Measurements from ENCODE around the gene PPP2R1B. TPM values are rescaled to one million over a fixed set of nuclear protein-coding genes. Genes with fewer than 3 reads are reported as not detected.
"Not testable (repeated sequence)": the region's sequence is repeated elsewhere in the genome, so short reads cannot be mapped to it uniquely, and the experiment has no call there.

Gene PPP2R1B
- total RNA-seq, 1 donor from 2014 or later: 38.5 TPM

- H3K9me3 Mint-ChIP-seq (ENCODE audit: unreplicated experiment): no peaks in the 10 kb centered on the region
- no peak overlapping the region for H3K27ac Mint-ChIP-seq (ENCODE audit: unreplicated experiment)
- peaks cover 2% of the 10 kb centered on the region for H3K4me1 Mint-ChIP-seq (ENCODE audit: unreplicated experiment)
- H3K4me3 Mint-ChIP-seq (ENCODE audit: unreplicated experiment): no peak overlapping the region
- no peaks in the 10 kb centered on the region for H3K36me3 Mint-ChIP-seq (ENCODE audit: low read depth, unreplicated experiment)
- no peak for TF ChIP-seq CTCF (IDR thresholded peaks at IDR 0.05; ENCODE audit: unreplicated experiment)
- H3K27me3 Mint-ChIP-seq (ENCODE audit: unreplicated experiment): no peaks in the 10 kb centered on the region
- no peak for DNase-seq (ENCODE audit: low spot score)
Observed at GRCh38 chr11:111785886-111786412, 19.8 kb upstream of the PPP2R1B start.

GRCh38 chr11:111785076-111785475, 18.9 kb upstream of the PPP2R1B start:
- Mint-ChIP-seq H3K36me3 (ENCODE audit: low read depth, unreplicated experiment) (no peaks in the 10 kb centered on the region), H3K4me1 (ENCODE audit: unreplicated experiment) (peaks cover 2% of the 10 kb centered on the region), H3K27me3 (ENCODE audit: unreplicated experiment) (no peaks in the 10 kb centered on the region), H3K9me3 (ENCODE audit: unreplicated experiment) (no peaks in the 10 kb centered on the region), H3K4me3 (ENCODE audit: unreplicated experiment) (no peak overlapping the region), H3K27ac (ENCODE audit: unreplicated experiment) (no peak overlapping the region)
- TF ChIP-seq CTCF (IDR thresholded peaks at IDR 0.05; ENCODE audit: unreplicated experiment): no peak
- DNase-seq (ENCODE audit: low spot score): no peak

GRCh38 chr11:111784311-111784710, 18.1 kb upstream of the PPP2R1B start:
- H3K4me3 Mint-ChIP-seq (ENCODE audit: unreplicated experiment); H3K4me1 Mint-ChIP-seq (ENCODE audit: unreplicated experiment): not testable (repeated sequence)

GRCh38 chr11:111782109-111782741, 16.0 kb upstream of the PPP2R1B start:
- H3K4me1 Mint-ChIP-seq (ENCODE audit: unreplicated experiment): no peaks in the 10 kb centered on the region
- no peaks in the 10 kb centered on the region for H3K36me3 Mint-ChIP-seq (ENCODE audit: low read depth, unreplicated experiment)
- no peak for DNase-seq (ENCODE audit: low spot score)
- no peak for TF ChIP-seq CTCF (IDR thresholded peaks at IDR 0.05; ENCODE audit: unreplicated experiment)
- no peak overlapping the region for H3K27ac Mint-ChIP-seq (ENCODE audit: unreplicated experiment)
- H3K9me3 Mint-ChIP-seq (ENCODE audit: unreplicated experiment): no peaks in the 10 kb centered on the region
- H3K27me3 Mint-ChIP-seq (ENCODE audit: unreplicated experiment): no peaks in the 10 kb centered on the region
- H3K4me3 Mint-ChIP-seq (ENCODE audit: unreplicated experiment): no peak overlapping the region

More at GRCh38 chr11:111784311-111784710, 18.1 kb upstream of the PPP2R1B start:
- H3K27ac Mint-ChIP-seq (ENCODE audit: unreplicated experiment); H3K27me3 Mint-ChIP-seq (ENCODE audit: unreplicated experiment); DNase-seq (ENCODE audit: low spot score); H3K36me3 Mint-ChIP-seq (ENCODE audit: low read depth, unreplicated experiment); H3K9me3 Mint-ChIP-seq (ENCODE audit: unreplicated experiment): not testable (repeated sequence)

GRCh38 chr11:111779118-111779517, 12.9 kb upstream of the PPP2R1B start:
- DNase-seq (ENCODE audit: low spot score): no peak
- H3K4me3 Mint-ChIP-seq (ENCODE audit: unreplicated experiment): no peak overlapping the region
- H3K36me3 Mint-ChIP-seq (ENCODE audit: low read depth, unreplicated experiment): no peaks in the 10 kb centered on the region
- no peaks in the 10 kb centered on the region for H3K27me3 Mint-ChIP-seq (ENCODE audit: unreplicated experiment)
- no peaks in the 10 kb centered on the region for H3K9me3 Mint-ChIP-seq (ENCODE audit: unreplicated experiment)
- H3K4me1 Mint-ChIP-seq (ENCODE audit: unreplicated experiment): no peaks in the 10 kb centered on the region
- TF ChIP-seq CTCF (IDR thresholded peaks at IDR 0.05; ENCODE audit: unreplicated experiment): no peak
- peak overlapping the region; percentile 38 for H3K27ac Mint-ChIP-seq (ENCODE audit: unreplicated experiment)

Measured in endothelial cell (in vitro differentiated cells).